Measurements from ENCODE around the gene ZCCHC24.

GRCh38 chr10:79490400-79491142 lies 45.1 kb upstream of the ZCCHC24 start:
- TF ChIP-seq POLR2A (IDR thresholded peaks at IDR 0.05) = no peak
- no peak for TF ChIP-seq CTCF (IDR thresholded peaks at IDR 0.05)

Measured in testis (tissue), 2 donors.